Endothelial cell of umbilical vein (primary cell): ENCODE results near the gene NFATC4. TPM values are rescaled to one million over a fixed set of nuclear protein-coding genes. Genes with fewer than 3 reads are reported as not detected.
"Not testable (repeated sequence)": the region's sequence is repeated elsewhere in the genome, so short reads cannot be mapped to it uniquely, and the experiment has no call there.

ENCODE experiments used
- BruUV-seq: library from RNA; stranded (reverse); fragments of 400-500 nt; replicated peaks from 2 replicates; lab custom pipeline; 2021; lab: Mats Ljungman, UMichigan
- CTCF ChIA-PET: fragments of 300-600, 350-600 bp; sonication (Branson Sonifier 250); formaldehyde crosslinking; loops from one replicate; lab custom pipeline; 2021; ENCODE audit warnings: antibody characterized with exemption, inconsistent platforms; lab: Charles Lee
- POLR2A ChIA-PET: fragments of 300-600, 350-600 bp; sonication (Branson Sonifier 250); formaldehyde crosslinking; loops from one replicate; lab custom pipeline; 2021; ENCODE audit warnings: antibody characterized with exemption, inconsistent platforms; lab: Charles Lee
- DNase-seq: peaks from one replicate; pipeline ENCODE4 v3.0.0-alpha.2; 2011; ENCODE audit warnings: low read depth, low spot score
- FAIRE-seq: peaks from 2 replicates; lab custom pipeline; 2011; peaks lifted over from hg19 to GRCh38; lab: Jason Lieb, UNC
- H2AFZ ChIP-seq: 2 replicates; pipeline ENCODE4 v1.6.0; 2012; ENCODE audit warnings: low read depth, low read length, control low read depth, inconsistent platforms
- H3K27ac ChIP-seq: 2 replicates; pipeline ENCODE4 v1.5.1; 2011; ENCODE audit warnings: low read depth, mild to moderate bottlenecking, control low read depth, low read length, moderate library complexity; ENCODE audit not compliant: insufficient read depth
- H3K27me3 ChIP-seq, 2 experiments: 2 replicates each; pipeline versions ENCODE4 v1.6.0 to v1.6.1; 2011; ENCODE audit warnings: low read length in 2 of 2, mixed read lengths in 1 of 2; ENCODE audit not compliant: control insufficient read depth in 2 of 2, insufficient read depth in 2 of 2
- H3K36me3 ChIP-seq, 2 experiments: 2 replicates in 1 of 2; 3 replicates in 1 of 2; pipeline ENCODE4 v1.5.1; 2011; ENCODE audit warnings: low read length in 2 of 2, mild to moderate bottlenecking in 1 of 2, moderate library complexity in 1 of 2; ENCODE audit not compliant: control insufficient read depth in 2 of 2, insufficient read depth in 2 of 2; ENCODE audit errors: extremely low read depth in 1 of 2
- H3K4me1 ChIP-seq: 3 replicates; pipeline ENCODE4 v1.5.1; 2011; ENCODE audit warnings: mild to moderate bottlenecking, low read length; ENCODE audit not compliant: control insufficient read depth, insufficient read depth; ENCODE audit errors: extremely low read depth
- H3K4me2 ChIP-seq: 2 replicates; pipeline ENCODE4 v1.6.1; 2011; ENCODE audit warnings: low read length, control low read depth, mixed read lengths; ENCODE audit not compliant: insufficient read depth
- H3K4me3 ChIP-seq, 3 experiments: fragments of 200-600 bp in 1 of 3; sonication (generic), shearing (Covaris generic) in 1 of 3; replicated peaks in 1 of 3; 2 replicates each; pipeline ENCODE4 v1.5.1; 2011 to 2016; ENCODE audit warnings: control low read depth in 3 of 3, low read length in 3 of 3, mild to moderate bottlenecking in 2 of 3, inconsistent platforms in 1 of 3, low read depth in 1 of 3, moderate library complexity in 1 of 3; ENCODE audit not compliant: insufficient read depth in 1 of 3
- H3K79me2 ChIP-seq: 2 replicates; pipeline ENCODE4 v1.6.0; 2012; ENCODE audit warnings: low read length, inconsistent platforms; ENCODE audit not compliant: control insufficient read depth, insufficient read depth
- H3K9ac ChIP-seq: replicated peaks from 2 replicates; pipeline ENCODE3; 2011; ENCODE audit warnings: low read length, control low read depth; ENCODE audit not compliant: insufficient read depth; ENCODE audit errors: extremely low read depth
- H3K9me1 ChIP-seq: replicated peaks from 3 replicates; pipeline ENCODE4 v1.6.0; 2011; ENCODE audit warnings: mild to moderate bottlenecking, low read length; ENCODE audit not compliant: control insufficient read depth, insufficient read depth; ENCODE audit errors: extremely low read depth
- H3K9me3 ChIP-seq: replicated peaks from 2 replicates; pipeline ENCODE4 v1.5.1; 2012; ENCODE audit warnings: low read length, inconsistent platforms; ENCODE audit not compliant: control insufficient read depth, insufficient read depth
- H4K20me1 ChIP-seq: replicated peaks from 2 replicates; pipeline ENCODE3; 2011; ENCODE audit warnings: mild to moderate bottlenecking, low read length; ENCODE audit not compliant: control insufficient read depth, insufficient read depth; ENCODE audit errors: extremely low read depth
- EZH2 ChIP-seq: IDR thresholded peaks from 2 replicates; pipeline ENCODE4 v1.6.1; 2012; ENCODE audit warnings: borderline replicate concordance, low read depth, mild to moderate bottlenecking, moderate library complexity, low read length, inconsistent platforms; ENCODE audit not compliant: severe bottlenecking
- FOS ChIP-seq: IDR thresholded peaks from 2 replicates; pipeline ENCODE4 v1.6.1; 2011; ENCODE audit warnings: mild to moderate bottlenecking, low read length, moderate library complexity, borderline replicate concordance; ENCODE audit not compliant: insufficient read depth
- GATA2 ChIP-seq: IDR thresholded peaks from 2 replicates; pipeline ENCODE4 v1.7.0; 2011; ENCODE audit warnings: low read depth, mild to moderate bottlenecking, moderate library complexity, mixed read lengths, low read length; ENCODE audit not compliant: insufficient read length, insufficient read depth
- JUN ChIP-seq: IDR thresholded peaks from 2 replicates; pipeline ENCODE4 v1.6.1; 2011; ENCODE audit warnings: borderline replicate concordance, low read depth; ENCODE audit not compliant: insufficient read length, insufficient read depth
- MYC ChIP-seq: IDR thresholded peaks from one replicate; pipeline ENCODE4 v1.6.1; 2011; ENCODE audit warnings: mild to moderate bottlenecking, low read depth, low read length
- POLR2A ChIP-seq: IDR thresholded peaks from 2 replicates; pipeline ENCODE4 v1.6.1; 2012; ENCODE audit warnings: low read depth, mild to moderate bottlenecking, control low read depth, low read length
- POLR2AphosphoS5 ChIP-seq: IDR thresholded peaks from 2 replicates; pipeline ENCODE4 v1.6.1; 2012; ENCODE audit warnings: low read depth, mild to moderate bottlenecking, control low read depth, low read length, moderate library complexity; ENCODE audit not compliant: insufficient read depth
- dilution Hi-C: fragments of 300-500 bp; cut with MboI; formaldehyde crosslinking; loops from one replicate; pipeline ENCODE4 v1.15.0; 2019; ENCODE audit warnings: low sequenced_read_pairs; ENCODE audit not compliant: extremely low pct_ligation_motif_present
- intact Hi-C: fragments of 100-400 bp; cut with micrococcal nuclease; formaldehyde crosslinking; loops from one replicate; pipeline ENCODE4 v1.10.0; 2022
- polyA plus RNA-seq, 4 experiments: library from polyadenylated mRNA; depleted of rRNA in 3 of 4; stranded (reverse) in 3 of 4; unstranded in 1 of 4; fragments of >200 nt; gene quantifications; 2 replicates each; pipeline versions ENCODE4 v1.2.1 to v1.2.3, GENCODE V29; 2011 to 2012; ENCODE audit warnings: missing spikeins in 1 of 4
- total RNA-seq: library from RNA; stranded (reverse); gene quantifications from 2 replicates; pipeline ENCODE4 v1.2.3, GENCODE V29; 2021
- TF ChIP-seq, protein P1 (sequence below), 2 donors: IDR thresholded peaks; 1 replicate in 1 of 2; 2 replicates in 1 of 2; pipeline ENCODE4 v1.5.1; 2011; ENCODE audit warnings: low read length in 2 of 2, mild to moderate bottlenecking in 2 of 2, moderate library complexity in 2 of 2, control low read depth in 1 of 2, inconsistent platforms in 1 of 2, low read depth in 1 of 2; ENCODE audit not compliant: insufficient read depth in 1 of 2; ENCODE audit errors: extremely low read depth in 1 of 2
- TF ChIP-seq, protein P2 (sequence below): IDR thresholded peaks from 2 replicates; pipeline ENCODE4 v1.6.1; 2011; ENCODE audit not compliant: insufficient read depth, insufficient read length

The NFATC4 gene
- total and polyA plus RNA-seq, 2 donors (not counting 3 experiments of a cell fraction or from before 2014, with no cell fraction given) = 79.5 to 88.1 TPM

GRCh38 chr14:24370748-24371147 is 2.8 kb downstream of the NFATC4 start:
- dilution Hi-C loops (no loop called here), intact Hi-C loops (no loop called here)
- no peaks in the 10 kb centered on the region for H3K9me1 ChIP-seq
- FAIRE-seq (no peak), DNase-seq (no peak)
- H3K79me2 ChIP-seq = peaks cover 10% of the 10 kb centered on the region
- no peak overlapping the region for H3K27ac ChIP-seq
- H2AFZ ChIP-seq = no peak overlapping the region
- no peak overlapping the region for H3K4me2 ChIP-seq
- H4K20me1 ChIP-seq = no peaks in the 10 kb centered on the region
- BruUV-seq = no TSS peak
- TF ChIP-seq, protein P1, sequence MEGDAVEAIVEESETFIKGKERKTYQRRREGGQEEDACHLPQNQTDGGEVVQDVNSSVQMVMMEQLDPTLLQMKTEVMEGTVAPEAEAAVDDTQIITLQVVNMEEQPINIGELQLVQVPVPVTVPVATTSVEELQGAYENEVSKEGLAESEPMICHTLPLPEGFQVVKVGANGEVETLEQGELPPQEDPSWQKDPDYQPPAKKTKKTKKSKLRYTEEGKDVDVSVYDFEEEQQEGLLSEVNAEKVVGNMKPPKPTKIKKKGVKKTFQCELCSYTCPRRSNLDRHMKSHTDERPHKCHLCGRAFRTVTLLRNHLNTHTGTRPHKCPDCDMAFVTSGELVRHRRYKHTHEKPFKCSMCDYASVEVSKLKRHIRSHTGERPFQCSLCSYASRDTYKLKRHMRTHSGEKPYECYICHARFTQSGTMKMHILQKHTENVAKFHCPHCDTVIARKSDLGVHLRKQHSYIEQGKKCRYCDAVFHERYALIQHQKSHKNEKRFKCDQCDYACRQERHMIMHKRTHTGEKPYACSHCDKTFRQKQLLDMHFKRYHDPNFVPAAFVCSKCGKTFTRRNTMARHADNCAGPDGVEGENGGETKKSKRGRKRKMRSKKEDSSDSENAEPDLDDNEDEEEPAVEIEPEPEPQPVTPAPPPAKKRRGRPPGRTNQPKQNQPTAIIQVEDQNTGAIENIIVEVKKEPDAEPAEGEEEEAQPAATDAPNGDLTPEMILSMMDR (IDR thresholded peaks at IDR 0.05; ENCODE audit: extremely low read depth in 1 of 2, insufficient read depth in 1 of 2, low read depth in 1 of 2, low read length in 2 of 2) = no peak
- no peak for TF ChIP-seq JUN
- no peak for TF ChIP-seq POLR2A
- no peak for TF ChIP-seq MYC
- TF ChIP-seq FOS = no peak
- no peak for TF ChIP-seq POLR2AphosphoS5
- TF ChIP-seq GATA2 = no peak
- TF ChIP-seq EZH2 = no peak
- TF ChIP-seq, protein P2, sequence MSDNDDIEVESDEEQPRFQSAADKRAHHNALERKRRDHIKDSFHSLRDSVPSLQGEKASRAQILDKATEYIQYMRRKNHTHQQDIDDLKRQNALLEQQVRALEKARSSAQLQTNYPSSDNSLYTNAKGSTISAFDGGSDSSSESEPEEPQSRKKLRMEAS = no peak
- H3K4me3 ChIP-seq = no peak overlapping the region
- no peaks in the 10 kb centered on the region for H3K27me3 ChIP-seq
- peaks cover 20% of the 10 kb centered on the region for H3K4me1 ChIP-seq
- H3K36me3 ChIP-seq = peaks cover 7 to 33% of the 10 kb centered on the region in 2 experiments
- H3K9me3 ChIP-seq = no peaks in the 10 kb centered on the region
- ChIA-PET CTCF (interaction anchor here (0.7 to 5.5 kb wide), 8 partner anchors 15 to 61 kb away, joined by 3 to 44 read pairs (median 4); partner anchors contain the start of gene ADCY4), POLR2A (no interaction called here)
- H3K9ac ChIP-seq = no peak overlapping the region

DNA sequence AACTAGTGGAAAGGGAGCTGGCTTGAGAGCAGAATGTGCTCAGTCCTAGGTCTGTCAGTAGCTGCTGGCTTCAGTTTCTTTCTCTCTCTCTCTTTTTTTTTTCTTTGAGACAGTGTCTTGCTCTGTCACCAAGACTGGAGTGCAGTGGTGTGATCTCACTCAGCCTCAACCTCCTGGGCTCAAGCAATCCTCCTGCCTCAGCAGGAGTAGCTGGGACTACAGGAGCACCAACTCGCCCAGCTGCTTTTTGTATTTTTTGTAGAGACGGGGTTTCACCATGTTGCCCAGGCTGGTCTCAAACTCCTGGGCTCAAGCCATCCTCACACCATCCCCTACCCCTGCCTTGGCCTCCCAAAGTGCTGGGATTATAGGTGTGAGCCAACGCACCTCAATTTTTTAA is 3.6 kb downstream of the NFATC4 start:
- CTCF ChIA-PET = interaction anchor here (0.7 to 5.5 kb wide), 7 partner anchors 9 to 60 kb away, joined by 3 to 44 read pairs (median 4); partner anchors contain the start of gene ADCY4
- not testable (repeated sequence) for H3K4me2 ChIP-seq, H4K20me1 ChIP-seq

More for the DNA sequence above, 3.6 kb downstream of the NFATC4 start:
- H3K4me1 ChIP-seq = peaks cover 16% of the 10 kb centered on the region
- H3K4me3 ChIP-seq, intact Hi-C loops, BruUV-seq, H3K79me2 ChIP-seq, H3K27me3 ChIP-seq, H3K9ac ChIP-seq, dilution Hi-C loops, H3K9me1 ChIP-seq, FAIRE-seq, DNase-seq, H2AFZ ChIP-seq, POLR2A ChIA-PET, H3K9me3 ChIP-seq, H3K27ac ChIP-seq: not testable (repeated sequence)
- H3K36me3 ChIP-seq = peaks cover 10 to 41% of the 10 kb centered on the region in 2 experiments
